A673 (cell line): ENCODE results near the gene FBN3. TPM values are rescaled to one million over a fixed set of nuclear protein-coding genes. Genes with fewer than 3 reads are reported as not detected.

ENCODE experiments used
- Bru-seq: library from RNA; stranded (reverse); fragments of 400-500 nt; gene quantifications from one replicate; lab custom pipeline; 2021; lab: Mats Ljungman, UMichigan
- BruChase-seq, 2 experiments: library from RNA; stranded (reverse); fragments of 400-500 nt; gene quantifications; one replicate each; lab custom pipeline; 2021; lab: Mats Ljungman, UMichigan
- BruUV-seq: library from RNA; stranded (reverse); fragments of 400-500 nt; replicated peaks from 2 replicates; lab custom pipeline; 2021; lab: Mats Ljungman, UMichigan
- CTCF ChIA-PET: fragments of 300-600 bp; sonication (Branson Sonifier 250); formaldehyde crosslinking; loops from one replicate; lab custom pipeline; 2022; ENCODE audit warnings: antibody characterized with exemption; lab: Charles Lee
- POLR2A ChIA-PET: fragments of 300-600 bp; sonication (Branson Sonifier 250); formaldehyde crosslinking; loops from one replicate; lab custom pipeline; 2022; ENCODE audit warnings: antibody characterized with exemption; ENCODE audit not compliant: low non-redundant PET; lab: Charles Lee
- DNase-seq: peaks from one replicate; pipeline ENCODE4 v3.0.0-alpha.2; 2015; ENCODE audit warnings: low spot score
- H3K27ac ChIP-seq: fragments of 200-600 bp; sonication (generic); 2 replicates; pipeline ENCODE4 v1.5.1; 2016; ENCODE audit warnings: mixed run types, low read depth, mild to moderate bottlenecking, mixed read lengths, antibody characterized with exemption, low read length; ENCODE audit not compliant: poor library complexity, severe bottlenecking
- H3K27me3 ChIP-seq: fragments of 200-600 bp; sonication (generic); replicated peaks from 2 replicates; pipeline ENCODE4 v1.6.1; 2017; ENCODE audit warnings: mixed run types, low read depth, mild to moderate bottlenecking, mixed read lengths, antibody characterized with exemption, low read length; ENCODE audit not compliant: insufficient read depth, poor library complexity
- H3K36me3 ChIP-seq: fragments of 200-600 bp; sonication (generic); 2 replicates; pipeline ENCODE4 v1.6.1; 2016; ENCODE audit warnings: mixed run types, mild to moderate bottlenecking, mixed read lengths, antibody characterized with exemption, low read length; ENCODE audit not compliant: insufficient read depth, poor library complexity, severe bottlenecking
- H3K4me1 ChIP-seq: fragments of 200-600 bp; sonication (generic); 2 replicates; pipeline ENCODE4 v1.6.1; 2017; ENCODE audit warnings: mixed run types, mild to moderate bottlenecking, mixed read lengths, antibody characterized with exemption, low read length; ENCODE audit not compliant: insufficient read depth, poor library complexity, severe bottlenecking
- H3K4me3 ChIP-seq: fragments of 200-600 bp; sonication (generic); 2 replicates; pipeline ENCODE4 v1.5.1; 2016; ENCODE audit warnings: low read depth, mixed run types, mild to moderate bottlenecking, mixed read lengths, low read length; ENCODE audit not compliant: poor library complexity, severe bottlenecking
- H3K9me3 ChIP-seq: fragments of 200-600 bp; sonication (generic); 2 replicates; pipeline ENCODE4 v1.6.1; 2016; ENCODE audit warnings: mixed run types, low read depth, mild to moderate bottlenecking, mixed read lengths, antibody characterized with exemption, low read length; ENCODE audit not compliant: poor library complexity, severe bottlenecking
- CTCF ChIP-seq: fragments of 300-800, 200-600 bp; sonication (generic); conservative IDR thresholded peaks from 2 replicates; pipeline ENCODE4 v1.5.1; 2017; ENCODE audit warnings: low read depth, mild to moderate bottlenecking, antibody characterized with exemption, low read length, moderate library complexity, mixed read lengths
- EZH2 ChIP-seq: fragments of 200-600 bp; sonication (generic); IDR thresholded peaks from 2 replicates; pipeline ENCODE4 v1.6.1; 2017; ENCODE audit warnings: borderline replicate concordance, low read depth, mild to moderate bottlenecking, mixed read lengths, antibody characterized with exemption, low read length; ENCODE audit not compliant: poor library complexity, severe bottlenecking
- intact Hi-C: fragments of 100-400 bp; cut with micrococcal nuclease; formaldehyde crosslinking; loops from one replicate; pipeline ENCODE4 v1.10.0; 2022; ENCODE audit not compliant: unreplicated experiment
- long read RNA-seq: library from polyadenylated mRNA; stranded (forward); transcript quantifications from one replicate; pipeline ENCODE4 v2.0.0, GENCODE V29; 2022
- total RNA-seq: library from RNA; stranded (reverse); gene quantifications from 2 replicates; pipeline ENCODE4 v1.2.3, GENCODE V29; 2021

The FBN3 gene
- total RNA-seq (0.06 and 0.17 TPM in 2 replicates), Bru-seq, nascent RNA (percentile 7 among the genes with signal in this experiment), BruChase-seq, experiment 1, labeled RNA remaining after a 2-hour chase (percentile 5 among the genes with signal in this experiment), BruChase-seq, experiment 2, labeled RNA remaining after a 6-hour chase (percentile 7 among the genes with signal in this experiment)
- long read RNA-seq, partial matches to known transcripts: 1 of 1 reads
- long read RNA-seq, other reads (novel, unspliced or antisense): 0 of 1 reads

- BruUV-seq: no TSS peak
- Histone ChIP-seq H3K27me3 (peaks cover 28% of the 10 kb centered on the region), H3K27ac (no peak within 1 kb of the TSS), H3K36me3 (no peaks in the 10 kb centered on the region), H3K4me1 (peaks cover 4% of the 10 kb centered on the region), H3K4me3 (peak within 1 kb of the TSS; percentile 44), H3K9me3 (no peaks in the 10 kb centered on the region)
- ChIA-PET POLR2A (no interaction called here), CTCF (no interaction called here)
- DNase-seq: no peak
- TF ChIP-seq EZH2 (no peak), CTCF (no peak)
- intact Hi-C loops: no loop called here
These were observed at the start of gene FBN3 for GRCh38 chr19:8149261-8150094. Gene FBN3, minus strand, starts transcription at chr19:8149592. Its CDS starts 2,112 bp downstream, at chr19:8147480.

- CTCF ChIA-PET: no interaction called here
- intact Hi-C loops: no loop called here
- BruUV-seq: no TSS peak
These were observed 47.0 kb upstream of the FBN3 start for GRCh38 chr19:8196271-8196927.

More at GRCh38 chr19:8196271-8196927, 47.0 kb upstream of the FBN3 start:
- no peak overlapping the region for H3K27ac ChIP-seq
- no peak for DNase-seq
- H3K36me3 ChIP-seq: no peaks in the 10 kb centered on the region
- H3K4me3 ChIP-seq: no peak overlapping the region
- no peaks in the 10 kb centered on the region for H3K9me3 ChIP-seq
- H3K27me3 ChIP-seq: no peaks in the 10 kb centered on the region
- POLR2A ChIA-PET: no interaction called here
- TF ChIP-seq EZH2 (no peak), CTCF (no peak)
- no peaks in the 10 kb centered on the region for H3K4me1 ChIP-seq
